K562 (cell line): ENCODE data around the gene DGKE. TPM values are rescaled to one million over a fixed set of nuclear protein-coding genes. Genes with fewer than 3 reads are reported as not detected.

Source experiments
- CXXC5 ChIP-seq: fragments of 250-450 bp; sonication (Bioruptor Pico); IDR thresholded peaks from 2 replicates; pipeline ENCODE4 v1.8.0; 2022; ENCODE audit warnings: inconsistent platforms, mild to moderate bottlenecking, moderate library complexity
- EWSR1 ChIP-seq: fragments of 450-650 bp; IDR thresholded peaks from 2 replicates; pipeline ENCODE4 v1.6.1; 2018; ENCODE audit warnings: borderline replicate concordance, mild to moderate bottlenecking, low read depth, moderate library complexity; ENCODE audit not compliant: partially characterized antibody
- RAD21 ChIP-seq, 2 experiments: fragments of 250-450 bp in 1 of 2; fragments of 450-650 bp in 1 of 2; sonication (Bioruptor Pico) in 1 of 2; formaldehyde crosslinking in 1 of 2; IDR thresholded peaks in 1 of 2; conservative IDR thresholded peaks in 1 of 2; 2 replicates each; pipeline versions ENCODE4 v1.4.0 to v1.8.0; 2020 to 2022; ENCODE audit warnings: mild to moderate bottlenecking in 2 of 2, moderate library complexity in 1 of 2
- SMARCA4 ChIP-seq: fragments of 450-650 bp; IDR thresholded peaks from 2 replicates; pipeline ENCODE4 v1.6.1; 2016
- ZNF41 ChIP-seq: fragments of 250-450 bp; sonication (Bioruptor Pico); conservative IDR thresholded peaks from 2 replicates; pipeline ENCODE4 v1.4.0; 2020; ENCODE audit warnings: mild to moderate bottlenecking
- ZSCAN29 ChIP-seq: fragments of 450-650 bp; IDR thresholded peaks from 2 replicates; pipeline ENCODE4 v1.6.1; 2017
- polyA plus RNA-seq, 8 experiments: library from polyadenylated mRNA; depleted of rRNA in 4 of 8; stranded (reverse) in 5 of 8; unstranded in 3 of 8; fragments of >200 nt; fragmentation: Nextera tagmentation in 2 of 8; fragmentation: Illumina TruSeq in 1 of 8; extraction: Ambion mirVana in 2 of 8; extraction: Trizol in 1 of 8; gene quantifications; 2 replicates each; pipeline versions ENCODE4 v1.2.1 to v1.2.3, GENCODE V29; 2011 to 2014; ENCODE audit warnings: inconsistent platforms in 1 of 8, missing spikeins in 1 of 8
- total RNA-seq, 7 experiments: library from RNA; depleted of rRNA in 6 of 7; stranded (reverse); fragments of >200 nt in 6 of 7; fragmentation: Illumina TruSeq in 2 of 7; extraction: Trizol in 2 of 7; gene quantifications; 2 replicates each; pipeline versions ENCODE4 v1.2.1 to v1.2.3, GENCODE V29; 2011 to 2021; ENCODE audit warnings: low replicate concordance in 1 of 7
- TF ChIP-seq, protein P1 (sequence below): fragments of 450-650 bp; IDR thresholded peaks from 2 replicates; pipeline ENCODE4 v1.6.1; 2017; ENCODE audit warnings: antibody characterized with exemption
- TF ChIP-seq, protein P2 (sequence below): fragments of 450-650 bp; formaldehyde crosslinking; IDR thresholded peaks from 2 replicates; pipeline ENCODE4 v1.4.0; 2020; ENCODE audit warnings: mild to moderate bottlenecking, mixed read lengths
- TF ChIP-seq, protein P3 (sequence below), 2 experiments: fragments of 450-650 bp; formaldehyde crosslinking in 1 of 2; IDR thresholded peaks; 2 replicates each; pipeline versions ENCODE4 v1.4.0 to v1.6.1; 2014 to 2020; ENCODE audit warnings: mild to moderate bottlenecking in 2 of 2, borderline replicate concordance in 1 of 2, low read depth in 1 of 2
- TF ChIP-seq, protein P4 (sequence below): IDR thresholded peaks from 2 replicates; pipeline ENCODE4 v1.6.1; 2012; ENCODE audit warnings: low read depth, low read length, improper control_type of control experiment, borderline replicate concordance

Gene DGKE
- total and polyA plus RNA-seq, 9 of the 15 experiments (the other 6 are each of a cell fraction or from before 2014, with no cell fraction given): 1.3 to 9.9 (median 5.9) TPM

DNA sequence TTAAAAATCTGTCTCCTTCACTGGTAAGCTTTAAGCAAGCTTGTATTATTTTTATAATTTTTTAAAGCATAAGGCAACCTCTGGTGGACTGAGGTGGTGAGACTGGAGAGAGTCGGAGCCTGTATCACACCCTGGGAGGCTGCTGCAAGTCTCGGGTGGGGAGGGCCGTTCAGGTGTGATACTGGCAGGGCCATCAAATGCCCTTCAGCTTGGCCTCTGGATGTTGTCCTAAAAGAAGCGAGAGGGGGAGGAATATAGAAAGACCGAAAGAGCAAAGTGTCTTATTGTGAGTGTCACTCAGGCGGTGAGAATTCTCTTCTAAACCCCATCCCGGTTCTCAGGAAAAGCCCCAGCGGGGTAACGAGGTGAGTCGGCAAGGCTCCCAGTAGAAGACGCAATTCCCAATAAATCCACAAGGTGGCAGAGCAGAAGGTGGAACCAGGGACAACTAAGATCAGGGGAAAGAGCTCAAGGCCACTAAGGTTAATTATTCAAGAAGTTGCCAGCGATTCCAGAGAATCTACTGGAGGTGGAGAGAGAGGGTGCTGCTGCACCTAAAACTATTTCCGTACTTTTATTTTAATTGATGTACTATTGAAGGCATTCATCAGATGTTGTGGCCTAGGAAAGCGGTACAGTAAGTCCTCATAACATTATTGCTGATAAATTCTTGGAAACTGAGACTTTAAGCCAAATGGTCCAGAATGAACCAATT is 14.4 kb upstream of the DGKE start (continued):
- TF ChIP-seq, protein P1, sequence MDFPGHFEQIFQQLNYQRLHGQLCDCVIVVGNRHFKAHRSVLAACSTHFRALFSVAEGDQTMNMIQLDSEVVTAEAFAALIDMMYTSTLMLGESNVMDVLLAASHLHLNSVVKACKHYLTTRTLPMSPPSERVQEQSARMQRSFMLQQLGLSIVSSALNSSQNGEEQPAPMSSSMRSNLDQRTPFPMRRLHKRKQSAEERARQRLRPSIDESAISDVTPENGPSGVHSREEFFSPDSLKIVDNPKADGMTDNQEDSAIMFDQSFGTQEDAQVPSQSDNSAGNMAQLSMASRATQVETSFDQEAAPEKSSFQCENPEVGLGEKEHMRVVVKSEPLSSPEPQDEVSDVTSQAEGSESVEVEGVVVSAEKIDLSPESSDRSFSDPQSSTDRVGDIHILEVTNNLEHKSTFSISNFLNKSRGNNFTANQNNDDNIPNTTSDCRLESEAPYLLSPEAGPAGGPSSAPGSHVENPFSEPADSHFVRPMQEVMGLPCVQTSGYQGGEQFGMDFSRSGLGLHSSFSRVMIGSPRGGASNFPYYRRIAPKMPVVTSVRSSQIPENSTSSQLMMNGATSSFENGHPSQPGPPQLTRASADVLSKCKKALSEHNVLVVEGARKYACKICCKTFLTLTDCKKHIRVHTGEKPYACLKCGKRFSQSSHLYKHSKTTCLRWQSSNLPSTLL: no peak
- TF ChIP-seq, protein P2, sequence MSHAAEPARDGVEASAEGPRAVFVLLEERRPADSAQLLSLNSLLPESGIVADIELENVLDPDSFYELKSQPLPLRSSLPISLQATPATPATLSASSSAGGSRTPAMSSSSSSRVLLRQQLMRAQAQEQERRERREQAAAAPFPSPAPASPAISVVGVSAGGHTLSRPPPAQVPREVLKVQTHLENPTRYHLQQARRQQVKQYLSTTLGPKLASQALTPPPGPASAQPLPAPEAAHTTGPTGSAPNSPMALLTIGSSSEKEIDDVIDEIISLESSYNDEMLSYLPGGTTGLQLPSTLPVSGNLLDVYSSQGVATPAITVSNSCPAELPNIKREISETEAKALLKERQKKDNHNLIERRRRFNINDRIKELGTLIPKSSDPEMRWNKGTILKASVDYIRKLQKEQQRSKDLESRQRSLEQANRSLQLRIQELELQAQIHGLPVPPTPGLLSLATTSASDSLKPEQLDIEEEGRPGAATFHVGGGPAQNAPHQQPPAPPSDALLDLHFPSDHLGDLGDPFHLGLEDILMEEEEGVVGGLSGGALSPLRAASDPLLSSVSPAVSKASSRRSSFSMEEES: no peak
- TF ChIP-seq RAD21 (CRISPR knock-in tag; conservative IDR thresholded peaks at IDR 0.05 in 1 of 2, IDR thresholded peaks at IDR 0.05 in 1 of 2) (peak; percentile 74 to 83), EWSR1 (no peak), SMARCA4 (no peak), ZNF41 (CRISPR knock-in tag) (no peak), ZSCAN29 (no peak), CXXC5 (CRISPR knock-in tag) (0 out of 2 replicates have a peak, but pooled peaks have one; percentile 12)
- TF ChIP-seq, protein P3, sequence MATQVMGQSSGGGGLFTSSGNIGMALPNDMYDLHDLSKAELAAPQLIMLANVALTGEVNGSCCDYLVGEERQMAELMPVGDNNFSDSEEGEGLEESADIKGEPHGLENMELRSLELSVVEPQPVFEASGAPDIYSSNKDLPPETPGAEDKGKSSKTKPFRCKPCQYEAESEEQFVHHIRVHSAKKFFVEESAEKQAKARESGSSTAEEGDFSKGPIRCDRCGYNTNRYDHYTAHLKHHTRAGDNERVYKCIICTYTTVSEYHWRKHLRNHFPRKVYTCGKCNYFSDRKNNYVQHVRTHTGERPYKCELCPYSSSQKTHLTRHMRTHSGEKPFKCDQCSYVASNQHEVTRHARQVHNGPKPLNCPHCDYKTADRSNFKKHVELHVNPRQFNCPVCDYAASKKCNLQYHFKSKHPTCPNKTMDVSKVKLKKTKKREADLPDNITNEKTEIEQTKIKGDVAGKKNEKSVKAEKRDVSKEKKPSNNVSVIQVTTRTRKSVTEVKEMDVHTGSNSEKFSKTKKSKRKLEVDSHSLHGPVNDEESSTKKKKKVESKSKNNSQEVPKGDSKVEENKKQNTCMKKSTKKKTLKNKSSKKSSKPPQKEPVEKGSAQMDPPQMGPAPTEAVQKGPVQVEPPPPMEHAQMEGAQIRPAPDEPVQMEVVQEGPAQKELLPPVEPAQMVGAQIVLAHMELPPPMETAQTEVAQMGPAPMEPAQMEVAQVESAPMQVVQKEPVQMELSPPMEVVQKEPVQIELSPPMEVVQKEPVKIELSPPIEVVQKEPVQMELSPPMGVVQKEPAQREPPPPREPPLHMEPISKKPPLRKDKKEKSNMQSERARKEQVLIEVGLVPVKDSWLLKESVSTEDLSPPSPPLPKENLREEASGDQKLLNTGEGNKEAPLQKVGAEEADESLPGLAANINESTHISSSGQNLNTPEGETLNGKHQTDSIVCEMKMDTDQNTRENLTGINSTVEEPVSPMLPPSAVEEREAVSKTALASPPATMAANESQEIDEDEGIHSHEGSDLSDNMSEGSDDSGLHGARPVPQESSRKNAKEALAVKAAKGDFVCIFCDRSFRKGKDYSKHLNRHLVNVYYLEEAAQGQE (IDR thresholded peaks at IDR 0.05; ENCODE audit: borderline replicate concordance): peak; percentile 66
- TF ChIP-seq, protein P3 (CRISPR knock-in tag; IDR thresholded peaks at IDR 0.05; ENCODE audit: low read depth): no peak
- TF ChIP-seq, protein P4, sequence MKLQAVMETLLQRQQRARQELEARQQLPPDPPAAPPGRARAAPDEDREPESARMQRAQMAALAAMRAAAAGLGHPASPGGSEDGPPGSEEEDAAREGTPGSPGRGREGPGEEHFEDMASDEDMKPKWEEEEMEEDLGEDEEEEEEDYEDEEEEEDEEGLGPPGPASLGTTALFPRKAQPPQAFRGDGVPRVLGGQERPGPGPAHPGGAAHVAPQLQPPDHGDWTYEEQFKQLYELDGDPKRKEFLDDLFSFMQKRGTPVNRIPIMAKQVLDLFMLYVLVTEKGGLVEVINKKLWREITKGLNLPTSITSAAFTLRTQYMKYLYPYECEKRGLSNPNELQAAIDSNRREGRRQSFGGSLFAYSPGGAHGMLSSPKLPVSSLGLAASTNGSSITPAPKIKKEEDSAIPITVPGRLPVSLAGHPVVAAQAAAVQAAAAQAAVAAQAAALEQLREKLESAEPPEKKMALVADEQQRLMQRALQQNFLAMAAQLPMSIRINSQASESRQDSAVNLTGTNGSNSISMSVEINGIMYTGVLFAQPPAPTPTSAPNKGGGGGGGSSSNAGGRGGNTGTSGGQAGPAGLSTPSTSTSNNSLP: peak; percentile 54; the same call in 1 of the 2 replicates
